Muscle layer of duodenum (tissue), 2 donors: Measurements from ENCODE around the gene MR1.

Source experiments
- H3K27ac ChIP-seq: one replicate; pipeline ENCODE4 v1.7.0; 2013; ENCODE audit warnings: mild to moderate bottlenecking, low read length
- H3K27me3 ChIP-seq: one replicate; pipeline ENCODE4 v1.7.0; 2013; ENCODE audit warnings: low read depth, mild to moderate bottlenecking, control low read depth, low read length
- H3K36me3 ChIP-seq, 2 donors: one replicate each; pipeline ENCODE4 v1.7.0; 2013; ENCODE audit warnings: low read length in 2 of 2, control low read depth in 1 of 2, mild to moderate bottlenecking in 1 of 2; ENCODE audit not compliant: insufficient read depth in 2 of 2, control insufficient read depth in 1 of 2
- H3K4me1 ChIP-seq, 2 donors: one replicate each; pipeline ENCODE4 v1.7.0; 2013; ENCODE audit warnings: low read length in 2 of 2, mild to moderate bottlenecking in 2 of 2, control low read depth in 1 of 2, moderate library complexity in 1 of 2; ENCODE audit not compliant: insufficient read depth in 2 of 2, control insufficient read depth in 1 of 2
- H3K4me3 ChIP-seq, 2 donors: one replicate each; pipeline ENCODE4 v1.7.0; 2013; ENCODE audit warnings: low read length in 2 of 2, low read depth in 1 of 2, mild to moderate bottlenecking in 1 of 2
- H3K9me3 ChIP-seq, 2 donors: one replicate each; pipeline ENCODE4 v1.7.0; 2013; ENCODE audit warnings: low read length in 2 of 2, control low read depth in 1 of 2, mild to moderate bottlenecking in 1 of 2; ENCODE audit not compliant: control insufficient read depth in 1 of 2
- donor health status: healthy.

MR1 gene

GRCh38 chr1:181087400-181087901, 53.7 kb downstream of the MR1 start:
- no peak overlapping the region for H3K4me3 ChIP-seq
- H3K9me3 ChIP-seq = no peaks in the 10 kb centered on the region
- peaks cover 4 to 14% of the 10 kb centered on the region in 2 donors for H3K4me1 ChIP-seq
- no peaks in the 10 kb centered on the region for H3K36me3 ChIP-seq
- peak overlapping the region; percentile 85 for H3K27ac ChIP-seq
- H3K27me3 ChIP-seq = no peaks in the 10 kb centered on the region

DNA sequence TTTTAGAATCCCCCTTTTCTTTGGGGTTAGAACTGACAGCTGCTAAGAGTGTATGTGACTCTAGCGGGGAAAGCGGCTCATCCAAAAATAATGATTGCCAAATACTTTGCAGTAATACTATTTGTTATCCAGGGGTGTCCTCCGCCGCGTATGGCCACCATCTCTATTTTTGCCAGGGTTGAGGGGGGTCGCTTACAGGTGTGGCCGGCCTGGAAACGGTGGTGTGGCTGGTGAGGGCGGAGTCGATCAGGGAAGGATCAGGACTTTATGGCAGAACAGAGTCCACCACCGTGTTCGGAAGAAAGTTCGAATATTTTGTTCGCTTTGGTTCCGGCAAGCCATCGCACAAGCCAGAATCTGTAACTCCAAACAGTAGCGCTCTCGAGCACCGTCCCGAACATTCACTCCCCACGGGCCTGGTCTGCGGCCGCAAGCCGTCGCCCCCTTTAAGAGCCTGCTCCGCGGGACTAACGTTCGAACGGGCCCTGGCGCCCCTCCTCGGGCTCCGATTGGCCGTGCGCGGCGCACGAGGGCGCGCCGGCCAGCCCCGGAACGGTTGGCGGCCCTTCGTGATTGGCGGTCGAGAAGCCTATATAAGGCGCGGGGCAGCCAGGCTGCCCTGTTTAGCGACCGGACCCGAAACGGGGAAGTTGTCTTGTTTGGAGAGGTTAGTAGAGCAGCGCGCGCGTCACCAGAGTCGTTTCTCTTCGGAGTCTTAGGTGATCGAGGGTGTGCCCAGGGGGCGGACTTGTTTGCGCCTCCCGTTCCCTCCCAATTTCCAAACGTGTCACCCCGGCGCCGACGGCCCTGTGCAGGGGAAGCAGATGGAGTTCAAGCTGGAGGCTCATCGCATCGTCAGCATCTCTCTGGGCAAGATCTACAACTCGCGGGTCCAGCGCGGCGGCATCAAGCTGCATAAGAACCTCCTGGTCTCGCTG, 54.6 kb downstream of the MR1 start, which contains the start of gene IER5:
Gene IER5 (plus strand): TSS at position 622 of the 938 bp plus-strand sequence. CDS start 203 bp downstream, at position 825.
- peak within 1 kb of the TSS; percentile 92 for H3K27ac ChIP-seq
- H3K4me3 ChIP-seq = peak within 1 kb of the TSS; percentile 81 to 87
- H3K4me1 ChIP-seq = peaks cover 4 to 14% of the 10 kb centered on the region in 2 donors
- no peaks in the 10 kb centered on the region for H3K27me3 ChIP-seq
- no peaks in the 10 kb centered on the region for H3K9me3 ChIP-seq
- no peaks in the 10 kb centered on the region for H3K36me3 ChIP-seq

- Histone ChIP-seq H3K4me1 (peaks cover 4 to 14% of the 10 kb centered on the region in 2 donors), H3K27ac (peak overlapping the region; percentile 92), H3K36me3 (no peaks in the 10 kb centered on the region), H3K27me3 (no peaks in the 10 kb centered on the region), H3K9me3 (no peaks in the 10 kb centered on the region), H3K4me3 (peak overlapping the region; percentile 81 to 87)
Observed at GRCh38 chr1:181089017-181089675, 55.4 kb downstream of the MR1 start.

DNA sequence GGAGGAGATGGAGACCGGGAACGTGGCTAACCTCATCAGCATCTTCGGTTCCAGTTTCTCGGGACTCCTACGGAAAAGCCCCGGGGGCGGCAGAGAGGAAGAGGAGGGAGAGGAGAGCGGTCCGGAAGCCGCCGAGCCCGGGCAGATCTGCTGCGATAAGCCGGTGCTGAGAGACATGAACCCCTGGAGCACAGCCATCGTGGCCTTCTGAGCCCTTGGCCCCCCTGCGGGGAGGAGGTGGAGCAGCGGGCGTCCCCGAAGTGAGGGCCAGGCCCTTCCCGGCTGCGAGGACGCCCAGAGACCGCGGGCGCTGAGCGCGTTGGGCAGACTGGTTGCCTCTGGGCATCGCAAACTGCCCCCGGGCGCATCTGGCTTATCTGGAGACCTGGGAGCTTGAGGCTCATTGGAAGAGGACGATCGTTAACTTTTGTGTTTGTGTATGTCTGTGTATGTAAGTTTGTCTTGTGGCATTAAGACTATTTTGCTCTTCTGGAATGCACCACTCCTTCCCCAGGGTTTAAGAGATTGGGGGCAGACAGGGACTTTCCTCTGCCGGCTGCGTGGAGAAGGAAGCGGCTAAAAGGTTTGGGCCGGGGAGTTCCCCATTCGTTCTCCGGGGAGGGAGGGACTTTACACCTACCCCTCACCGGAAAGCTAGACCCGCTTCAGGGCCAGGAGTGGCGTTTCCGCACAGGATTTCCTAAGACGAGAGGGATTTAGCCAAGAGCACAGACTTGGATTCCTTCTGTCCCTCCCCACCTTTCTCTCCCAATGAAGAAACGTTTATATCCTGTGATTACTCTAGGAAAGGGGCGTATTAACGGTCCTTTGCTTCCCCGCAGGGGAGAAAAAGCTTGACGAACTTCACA, 56.1 kb downstream of the MR1 start:
- H3K9me3 ChIP-seq = no peaks in the 10 kb centered on the region
- H3K4me1 ChIP-seq = peaks cover 4 to 19% of the 10 kb centered on the region in 2 donors
- peak overlapping the region; percentile 81 to 87 for H3K4me3 ChIP-seq
- no peaks in the 10 kb centered on the region for H3K27me3 ChIP-seq
- no peaks in the 10 kb centered on the region for H3K36me3 ChIP-seq
- H3K27ac ChIP-seq = peak overlapping the region; percentile 92

DNA sequence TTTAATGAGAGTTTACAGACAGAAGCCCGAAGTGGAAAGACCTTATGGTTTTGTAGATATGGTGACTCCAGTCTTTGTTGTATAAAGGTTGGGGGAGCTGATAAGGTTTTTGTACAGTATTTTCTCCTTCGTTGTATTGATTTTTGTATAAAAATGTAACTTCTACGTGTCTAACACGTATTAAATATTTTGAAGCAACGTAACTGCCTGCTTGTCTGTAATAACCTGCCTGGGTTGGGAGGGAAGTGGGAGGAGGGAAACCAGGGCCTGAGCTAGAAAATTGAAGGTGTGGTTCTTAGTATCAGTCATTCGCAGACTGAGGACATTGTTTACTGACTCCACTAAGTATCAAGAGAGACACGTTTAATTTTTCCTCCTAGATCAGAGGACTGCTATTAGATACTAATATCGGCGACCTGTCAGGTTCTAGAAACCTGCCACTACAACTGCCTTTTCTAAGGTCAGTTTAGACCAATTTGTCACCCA, 56.9 kb downstream of the MR1 start:
- no peaks in the 10 kb centered on the region for H3K9me3 ChIP-seq
- peak overlapping the region; percentile 92 for H3K27ac ChIP-seq
- H3K36me3 ChIP-seq = no peaks in the 10 kb centered on the region
- H3K4me3 ChIP-seq = peak overlapping the region; percentile 81 to 87
- no peaks in the 10 kb centered on the region for H3K27me3 ChIP-seq
- peaks cover 8 to 22% of the 10 kb centered on the region in 2 donors for H3K4me1 ChIP-seq

- Histone ChIP-seq H3K4me1 (peaks cover 12 to 22% of the 10 kb centered on the region in 2 donors), H3K4me3 (peak overlapping the region; percentile 81 to 87), H3K36me3 (no peaks in the 10 kb centered on the region), H3K27me3 (no peaks in the 10 kb centered on the region), H3K9me3 (no peaks in the 10 kb centered on the region), H3K27ac (peak overlapping the region; percentile 92)
Observed at GRCh38 chr1:181091309-181092040, 57.7 kb downstream of the MR1 start.

DNA sequence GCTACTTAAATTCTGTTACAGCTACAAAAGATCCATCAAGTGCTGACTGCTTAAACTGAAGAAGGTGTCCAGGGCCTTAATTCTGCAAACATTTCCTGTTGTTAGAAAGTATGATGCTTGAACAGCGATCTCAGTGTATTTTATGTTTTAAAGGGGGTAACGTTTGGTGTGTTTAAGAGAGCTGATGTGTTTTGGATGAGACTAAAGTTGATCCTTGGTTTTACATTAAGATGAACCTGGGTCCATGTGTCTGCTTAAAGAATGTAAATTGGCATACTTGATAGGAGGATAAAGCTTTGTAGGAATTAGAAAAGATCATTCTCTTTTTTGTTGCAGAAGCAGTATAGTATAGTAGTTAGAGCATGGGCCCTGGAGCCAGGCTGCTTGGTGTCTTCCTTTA, 58.3 kb downstream of the MR1 start:
- H3K27ac ChIP-seq = peak overlapping the region; percentile 92
- peaks cover 18 to 22% of the 10 kb centered on the region in 2 donors for H3K4me1 ChIP-seq
- H3K9me3 ChIP-seq = no peaks in the 10 kb centered on the region
- H3K4me3 ChIP-seq = peak overlapping the region; percentile 81 to 87
- H3K36me3 ChIP-seq = no peaks in the 10 kb centered on the region
- no peaks in the 10 kb centered on the region for H3K27me3 ChIP-seq

- peak overlapping the region in 1 of 2 donors; percentile 7 for H3K4me3 ChIP-seq
- H3K27ac ChIP-seq = peak overlapping the region; percentile 67
- no peaks in the 10 kb centered on the region for H3K36me3 ChIP-seq
- no peaks in the 10 kb centered on the region for H3K9me3 ChIP-seq
- H3K4me1 ChIP-seq = peaks cover 18 to 22% of the 10 kb centered on the region in 2 donors
- H3K27me3 ChIP-seq = no peaks in the 10 kb centered on the region
Observed at GRCh38 chr1:181092883-181093458, 59.2 kb downstream of the MR1 start.

DNA sequence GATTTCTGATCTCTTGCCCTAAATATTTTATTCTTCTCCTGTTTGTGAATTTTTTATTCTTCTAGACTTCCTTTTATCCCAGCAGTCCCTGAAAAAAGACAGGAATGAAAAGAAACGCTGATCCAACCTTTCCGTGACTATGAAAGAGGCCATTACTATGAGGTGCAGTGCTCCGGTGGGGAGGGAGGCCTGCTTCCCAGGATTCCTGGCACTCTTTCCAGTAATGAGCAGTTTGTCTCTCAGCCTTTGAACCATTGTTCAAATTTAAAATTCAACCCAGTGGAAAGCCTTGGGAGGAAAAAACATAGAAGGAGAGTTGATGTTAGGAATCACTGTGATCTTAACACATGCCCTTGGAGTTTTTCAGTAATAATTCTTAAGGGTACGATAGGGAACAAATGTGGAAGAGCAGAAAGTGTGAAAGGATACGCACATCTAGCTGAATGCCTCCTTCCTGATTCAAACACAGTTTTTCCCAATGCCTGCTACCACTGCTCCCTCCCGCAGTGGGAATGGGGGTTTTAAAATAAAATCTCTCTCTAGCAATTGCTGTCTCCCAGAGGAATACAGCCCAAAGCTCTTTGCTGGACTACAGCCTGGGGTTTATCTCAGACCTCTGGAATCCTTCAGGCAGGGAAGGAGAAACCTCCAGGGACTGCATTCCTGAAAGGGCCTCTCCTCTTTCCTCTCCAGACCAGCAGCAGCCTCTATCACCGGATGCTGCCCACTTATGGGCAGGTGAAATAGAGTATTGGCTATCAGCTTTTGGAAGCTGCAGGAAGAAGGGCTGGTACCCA, 60.8 kb downstream of the MR1 start:
- peak overlapping the region; percentile 86 for H3K27ac ChIP-seq
- H3K4me3 ChIP-seq = no peak overlapping the region
- H3K4me1 ChIP-seq = peaks cover 27 to 28% of the 10 kb centered on the region in 2 donors
- H3K9me3 ChIP-seq = no peaks in the 10 kb centered on the region
- no peaks in the 10 kb centered on the region for H3K36me3 ChIP-seq
- no peaks in the 10 kb centered on the region for H3K27me3 ChIP-seq
